Caco-2 (cell line): ENCODE results near the gene NHSL2. TPM values are rescaled to one million over a fixed set of nuclear protein-coding genes. Genes with fewer than 3 reads are reported as not detected.

Experiments
- BruUV-seq: library from RNA; stranded (reverse); fragments of 400-500 nt; replicated peaks from 2 replicates; lab custom pipeline; 2021; lab: Mats Ljungman, UMichigan
- CTCF ChIA-PET: fragments of 300-600 bp; sonication (Branson Sonifier 250); formaldehyde crosslinking; loops from one replicate; lab custom pipeline; 2022; ENCODE audit warnings: antibody characterized with exemption; lab: Charles Lee
- POLR2A ChIA-PET: fragments of 300-600 bp; sonication (Branson Sonifier 250); formaldehyde crosslinking; loops from one replicate; lab custom pipeline; 2022; ENCODE audit warnings: antibody characterized with exemption; lab: Charles Lee
- DNase-seq, 2 experiments: peaks; one replicate each; pipeline versions ENCODE4 v3.0.0 to v3.0.0-alpha.2; 2020 to 2022
- H3K27me3 ChIP-seq: replicated peaks from 2 replicates; pipeline ENCODE4 v1.6.0; 2011; ENCODE audit warnings: low read length; ENCODE audit not compliant: control insufficient read depth, insufficient read depth
- H3K36me3 ChIP-seq: 2 replicates; pipeline ENCODE4 v1.5.1; 2011; ENCODE audit warnings: low read length; ENCODE audit not compliant: control insufficient read depth, insufficient read depth
- H3K4me1 ChIP-seq: fragments of 250-450 bp; sonication (Bioruptor Pico); 2 replicates; pipeline ENCODE4 v1.5.1; 2020; ENCODE audit warnings: mild to moderate bottlenecking
- H3K4me3 ChIP-seq: 2 replicates; pipeline ENCODE4 v1.5.1; 2011; ENCODE audit warnings: low read depth, mild to moderate bottlenecking, control low read depth, low read length
- H3K9me3 ChIP-seq: fragments of 250-450 bp; sonication (Bioruptor Pico); 2 replicates; pipeline ENCODE4 v1.5.1; 2020; ENCODE audit warnings: mild to moderate bottlenecking, moderate library complexity
- H3K27ac Mint-ChIP-seq: one replicate; pipeline ENCODE4 v1.8.0; 2022; ENCODE audit warnings: mixed read lengths; ENCODE audit not compliant: unreplicated experiment
- H3K27me3 Mint-ChIP-seq: one replicate; pipeline ENCODE4 v1.8.0; 2022; ENCODE audit warnings: mixed read lengths; ENCODE audit not compliant: insufficient read depth, unreplicated experiment
- H3K36me3 Mint-ChIP-seq: one replicate; pipeline ENCODE4 v1.8.0; 2022; ENCODE audit warnings: mild to moderate bottlenecking, mixed read lengths; ENCODE audit not compliant: insufficient read depth, unreplicated experiment
- H3K4me1 Mint-ChIP-seq: one replicate; pipeline ENCODE4 v1.8.0; 2022; ENCODE audit warnings: low read depth, mixed read lengths; ENCODE audit not compliant: unreplicated experiment
- H3K4me3 Mint-ChIP-seq: one replicate; pipeline ENCODE4 v1.8.0; 2022; ENCODE audit warnings: mild to moderate bottlenecking, moderate library complexity, mixed read lengths; ENCODE audit not compliant: unreplicated experiment
- H3K9me3 Mint-ChIP-seq: one replicate; pipeline ENCODE4 v1.8.0; 2022; ENCODE audit warnings: mixed read lengths; ENCODE audit not compliant: unreplicated experiment
- intact Hi-C: fragments of 100-400 bp; cut with micrococcal nuclease; formaldehyde crosslinking; loops from one replicate; pipeline ENCODE4 v1.10.0; 2022; ENCODE audit not compliant: unreplicated experiment
- total RNA-seq: library from RNA; stranded (reverse); gene quantifications from 2 replicates; pipeline ENCODE4 v1.2.3, GENCODE V29; 2022
- TF ChIP-seq, protein P1 (sequence below), 2 experiments: fragments of 200-600 bp in 1 of 2; IDR thresholded peaks; 1 replicate in 1 of 2; 2 replicates in 1 of 2; pipeline versions ENCODE4 v1.5.1 to v1.8.0; 2011 to 2022; ENCODE audit warnings: antibody characterized with exemption in 1 of 2, control low read depth in 1 of 2, inconsistent platforms in 1 of 2, low read depth in 1 of 2, low read length in 1 of 2, mild to moderate bottlenecking in 1 of 2, moderate library complexity in 1 of 2; ENCODE audit not compliant: insufficient read depth in 1 of 2, severe bottlenecking in 1 of 2, unreplicated experiment in 1 of 2

NHSL2 gene
- total RNA-seq, 1 experiment from 2014 or later, result 0.18 TPM

DNA sequence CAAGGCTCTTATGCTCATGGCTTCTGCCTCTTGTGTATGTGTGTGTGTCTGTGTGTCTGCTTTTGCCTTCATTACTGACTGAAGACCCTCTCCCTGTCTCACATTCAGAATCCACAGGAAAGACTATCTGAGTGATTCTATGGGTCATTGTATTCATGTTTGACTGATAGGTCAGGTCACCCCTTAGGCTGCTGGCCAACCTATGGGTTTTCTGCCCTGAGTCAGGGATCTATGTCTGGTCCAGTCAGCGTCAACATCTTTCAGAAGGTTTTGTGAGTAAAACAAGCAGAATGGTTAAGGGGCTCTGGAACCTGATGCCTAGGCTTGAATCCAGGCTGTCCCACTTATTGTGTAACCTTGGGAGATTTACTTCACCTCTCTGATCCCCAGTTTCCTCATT, 30.5 kb downstream of the NHSL2 start:
- Histone ChIP-seq H3K9me3 (no peaks in the 10 kb centered on the region), H3K36me3 (no peaks in the 10 kb centered on the region), H3K4me1 (no peaks in the 10 kb centered on the region), H3K4me3 (no peak overlapping the region), H3K27me3 (no peaks in the 10 kb centered on the region)
- Mint-ChIP-seq H3K4me1 (peaks cover 7% of the 10 kb centered on the region), H3K36me3 (no peaks in the 10 kb centered on the region), H3K27ac (no peak overlapping the region), H3K4me3 (no peak overlapping the region), H3K27me3 (no peaks in the 10 kb centered on the region), H3K9me3 (peaks cover 9% of the 10 kb centered on the region)
- ChIA-PET CTCF (no interaction called here), POLR2A (no interaction called here)
- TF ChIP-seq, protein P1, sequence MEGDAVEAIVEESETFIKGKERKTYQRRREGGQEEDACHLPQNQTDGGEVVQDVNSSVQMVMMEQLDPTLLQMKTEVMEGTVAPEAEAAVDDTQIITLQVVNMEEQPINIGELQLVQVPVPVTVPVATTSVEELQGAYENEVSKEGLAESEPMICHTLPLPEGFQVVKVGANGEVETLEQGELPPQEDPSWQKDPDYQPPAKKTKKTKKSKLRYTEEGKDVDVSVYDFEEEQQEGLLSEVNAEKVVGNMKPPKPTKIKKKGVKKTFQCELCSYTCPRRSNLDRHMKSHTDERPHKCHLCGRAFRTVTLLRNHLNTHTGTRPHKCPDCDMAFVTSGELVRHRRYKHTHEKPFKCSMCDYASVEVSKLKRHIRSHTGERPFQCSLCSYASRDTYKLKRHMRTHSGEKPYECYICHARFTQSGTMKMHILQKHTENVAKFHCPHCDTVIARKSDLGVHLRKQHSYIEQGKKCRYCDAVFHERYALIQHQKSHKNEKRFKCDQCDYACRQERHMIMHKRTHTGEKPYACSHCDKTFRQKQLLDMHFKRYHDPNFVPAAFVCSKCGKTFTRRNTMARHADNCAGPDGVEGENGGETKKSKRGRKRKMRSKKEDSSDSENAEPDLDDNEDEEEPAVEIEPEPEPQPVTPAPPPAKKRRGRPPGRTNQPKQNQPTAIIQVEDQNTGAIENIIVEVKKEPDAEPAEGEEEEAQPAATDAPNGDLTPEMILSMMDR (IDR thresholded peaks at IDR 0.05; ENCODE audit: insufficient read depth in 1 of 2, low read depth in 1 of 2, low read length in 1 of 2, severe bottlenecking in 1 of 2, unreplicated experiment in 1 of 2), result no peak
- BruUV-seq, result no TSS peak
- no peak for DNase-seq
- intact Hi-C loops, result no loop called here

GRCh38 chrX:71941776-71942175, 31.1 kb downstream of the NHSL2 start:
- CTCF ChIA-PET, result no interaction called here
- Mint-ChIP-seq H3K36me3 (no peaks in the 10 kb centered on the region), H3K9me3 (peaks cover 2% of the 10 kb centered on the region), H3K27me3 (no peaks in the 10 kb centered on the region), H3K27ac (no peak overlapping the region), H3K4me3 (no peak overlapping the region), H3K4me1 (peaks cover 7% of the 10 kb centered on the region)
- no peaks in the 10 kb centered on the region for H3K4me1 ChIP-seq
- TF ChIP-seq, protein P1 (IDR thresholded peaks at IDR 0.05; ENCODE audit: insufficient read depth in 1 of 2, low read depth in 1 of 2, low read length in 1 of 2, severe bottlenecking in 1 of 2, unreplicated experiment in 1 of 2), result no peak
- H3K9me3 ChIP-seq, result no peaks in the 10 kb centered on the region
- POLR2A ChIA-PET, result interaction anchor here (0.6 kb wide), 1 partner anchor 21 kb away, joined by 4 read pairs; no protein-coding TSS in a partner anchor
- no peak overlapping the region for H3K4me3 ChIP-seq
- intact Hi-C loops, result no loop called here
- no peak for DNase-seq
- no peaks in the 10 kb centered on the region for H3K27me3 ChIP-seq
- no TSS peak for BruUV-seq
- H3K36me3 ChIP-seq, result no peaks in the 10 kb centered on the region

DNA sequence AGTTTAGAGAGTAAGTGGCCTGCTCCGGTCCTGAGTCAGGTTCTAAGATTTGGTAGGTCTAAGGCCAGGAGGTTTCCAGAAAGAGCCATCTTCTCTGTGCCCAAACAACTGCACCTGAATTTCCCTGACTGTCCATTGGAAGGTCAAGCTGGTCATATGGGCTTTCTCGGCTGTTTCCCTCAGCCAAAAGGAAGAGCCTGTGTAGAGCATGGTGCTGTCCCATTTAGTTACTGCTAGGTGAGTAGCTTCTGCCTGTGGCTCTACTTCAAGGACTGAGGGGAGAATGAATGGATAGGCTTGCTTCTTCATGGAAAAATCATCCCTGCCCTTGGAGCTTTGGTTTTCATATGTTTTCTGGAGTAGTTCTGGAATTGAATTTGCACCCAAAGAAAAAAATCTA, 33.7 kb downstream of the NHSL2 start:
- H3K9me3 ChIP-seq, result no peaks in the 10 kb centered on the region
- no peaks in the 10 kb centered on the region for H3K27me3 ChIP-seq
- no peak overlapping the region for H3K4me3 ChIP-seq
- TF ChIP-seq, protein P1 (IDR thresholded peaks at IDR 0.05; ENCODE audit: insufficient read depth in 1 of 2, low read depth in 1 of 2, low read length in 1 of 2, severe bottlenecking in 1 of 2, unreplicated experiment in 1 of 2), result no peak
- no peaks in the 10 kb centered on the region for H3K36me3 ChIP-seq
- H3K4me1 Mint-ChIP-seq, result peaks cover 7% of the 10 kb centered on the region
- H3K9me3 Mint-ChIP-seq, result no peaks in the 10 kb centered on the region
- no peaks in the 10 kb centered on the region for H3K27me3 Mint-ChIP-seq
- H3K36me3 Mint-ChIP-seq, result no peaks in the 10 kb centered on the region
- CTCF ChIA-PET, result no interaction called here
- POLR2A ChIA-PET, result no interaction called here
- no peak overlapping the region for H3K27ac Mint-ChIP-seq
- no peak overlapping the region for H3K4me3 Mint-ChIP-seq
- BruUV-seq, result no TSS peak
- H3K4me1 ChIP-seq, result no peaks in the 10 kb centered on the region
- intact Hi-C loops, result no loop called here
- DNase-seq, result no peak
